T-cell (primary cell): ENCODE results near the gene DENND1A. TPM values are rescaled to one million over a fixed set of nuclear protein-coding genes. Genes with fewer than 3 reads are reported as not detected.

Experiments used
- ATAC-seq, 4 experiments: fragments of 200-7000 bp in 3 of 4; fragments of 150-1000 bp in 1 of 4; cut with Tn5 transposase; replicated peaks in 1 of 4; 1 replicate in 3 of 4; 2 replicates in 1 of 4; pipeline ENCODE4 v1.10.0; 2021; ENCODE audit warnings: moderate library complexity in 3 of 4, mild to moderate bottlenecking in 2 of 4, moderate number of reproducible peaks in 1 of 4
- CTCF ChIA-PET, 2 donors: fragments of 300-600 bp; sonication (Branson Sonifier 250); formaldehyde crosslinking; loops; one replicate each; lab custom pipeline; 2022; ENCODE audit warnings: antibody characterized with exemption in 2 of 2; lab: Charles Lee
- POLR2A ChIA-PET, 2 donors: fragments of 300-600 bp; sonication (Branson Sonifier 250); formaldehyde crosslinking; loops; one replicate each; lab custom pipeline; 2022; ENCODE audit warnings: antibody characterized with exemption in 2 of 2; lab: Charles Lee
- DNase-seq, 35 experiments: peaks; one replicate each; pipeline versions ENCODE4 v3.0.0 to v3.0.0-alpha.2; 2013 to 2023
- H3K27ac ChIP-seq: one replicate; pipeline ENCODE4 v1.5.1; 2013; ENCODE audit warnings: low read length
- H3K27me3 ChIP-seq, 2 experiments: replicated peaks in 1 of 2; 1 replicate in 1 of 2; 2 replicates in 1 of 2; pipeline versions ENCODE4 v1.6.1 to v1.7.0; 2013; ENCODE audit warnings: low read length in 1 of 2, mixed read lengths in 1 of 2; ENCODE audit not compliant: control insufficient read depth in 2 of 2, insufficient read depth in 2 of 2; ENCODE audit errors: extremely low read depth in 1 of 2
- H3K36me3 ChIP-seq, 2 donors: 1 replicate in 1 of 2; 2 replicates in 1 of 2; pipeline versions ENCODE4 v1.6.1 to v1.7.0; 2013; ENCODE audit warnings: low read length in 1 of 2; ENCODE audit not compliant: control insufficient read depth in 2 of 2, insufficient read depth in 1 of 2; ENCODE audit errors: extremely low read depth in 1 of 2
- H3K4me1 ChIP-seq, 2 experiments: 1 replicate in 1 of 2; 2 replicates in 1 of 2; pipeline versions ENCODE4 v1.6.1 to v1.7.0; 2013; ENCODE audit warnings: low read length in 2 of 2, mixed read lengths in 1 of 2; ENCODE audit not compliant: insufficient read depth in 2 of 2, control insufficient read depth in 1 of 2; ENCODE audit errors: extremely low read depth in 1 of 2
- H3K4me3 ChIP-seq, 2 donors: 1 replicate in 1 of 2; 2 replicates in 1 of 2; pipeline versions ENCODE4 v1.5.1 to v1.7.0; 2013; ENCODE audit warnings: mild to moderate bottlenecking in 2 of 2, low read length in 1 of 2, moderate library complexity in 1 of 2; ENCODE audit not compliant: control insufficient read depth in 1 of 2; ENCODE audit errors: extremely low read depth in 1 of 2
- H3K9me3 ChIP-seq: 2 replicates; pipeline ENCODE4 v1.7.0; 2013
- H3K27ac Mint-ChIP-seq, 2 donors: one replicate each; pipeline ENCODE4 v1.8.0; 2020 to 2021; ENCODE audit warnings: mild to moderate bottlenecking in 2 of 2, mixed read lengths in 2 of 2
- H3K27me3 Mint-ChIP-seq, 2 donors: one replicate each; pipeline ENCODE4 v1.8.0; 2021 to 2022; ENCODE audit warnings: mixed read lengths in 2 of 2
- H3K36me3 Mint-ChIP-seq: one replicate; pipeline ENCODE4 v1.8.0; 2021; ENCODE audit warnings: mixed read lengths
- H3K4me1 Mint-ChIP-seq, 3 donors: one replicate each; pipeline ENCODE4 v1.8.0; 2020 to 2022; ENCODE audit warnings: mixed read lengths in 3 of 3, mild to moderate bottlenecking in 1 of 3
- H3K4me3 Mint-ChIP-seq, 3 donors: one replicate each; pipeline ENCODE4 v1.8.0; 2020 to 2022; ENCODE audit warnings: mild to moderate bottlenecking in 3 of 3, mixed read lengths in 3 of 3, moderate library complexity in 3 of 3
- H3K9me3 Mint-ChIP-seq, 3 donors: one replicate each; pipeline ENCODE4 v1.8.0; 2020 to 2022; ENCODE audit warnings: mixed read lengths in 3 of 3
- WGBS: methylation state at CpG from one replicate; pipeline ENCODE4 v1.1.5; 2013; ENCODE audit warnings: missing lambda C conversion rate; ENCODE audit not compliant: insufficient coverage; 5-methylcytosine and 5-hydroxymethylcytosine counted together
- total RNA-seq, 35 experiments: library from RNA in 6 of 35; stranded (reverse) in 6 of 35; fragments of 120-200 nt in 1 of 35; gene quantifications; one replicate each; pipeline versions ENCODE4 v1.2.1 to v1.2.4 and lab custom pipeline; 2013 to 2026

Gene DENND1A
- total RNA-seq, 5 donors from 2014 or later (not counting 1 experiment from before 2014, with no cell fraction given): 12.4 to 19.9 (median 14.1) TPM

DNA sequence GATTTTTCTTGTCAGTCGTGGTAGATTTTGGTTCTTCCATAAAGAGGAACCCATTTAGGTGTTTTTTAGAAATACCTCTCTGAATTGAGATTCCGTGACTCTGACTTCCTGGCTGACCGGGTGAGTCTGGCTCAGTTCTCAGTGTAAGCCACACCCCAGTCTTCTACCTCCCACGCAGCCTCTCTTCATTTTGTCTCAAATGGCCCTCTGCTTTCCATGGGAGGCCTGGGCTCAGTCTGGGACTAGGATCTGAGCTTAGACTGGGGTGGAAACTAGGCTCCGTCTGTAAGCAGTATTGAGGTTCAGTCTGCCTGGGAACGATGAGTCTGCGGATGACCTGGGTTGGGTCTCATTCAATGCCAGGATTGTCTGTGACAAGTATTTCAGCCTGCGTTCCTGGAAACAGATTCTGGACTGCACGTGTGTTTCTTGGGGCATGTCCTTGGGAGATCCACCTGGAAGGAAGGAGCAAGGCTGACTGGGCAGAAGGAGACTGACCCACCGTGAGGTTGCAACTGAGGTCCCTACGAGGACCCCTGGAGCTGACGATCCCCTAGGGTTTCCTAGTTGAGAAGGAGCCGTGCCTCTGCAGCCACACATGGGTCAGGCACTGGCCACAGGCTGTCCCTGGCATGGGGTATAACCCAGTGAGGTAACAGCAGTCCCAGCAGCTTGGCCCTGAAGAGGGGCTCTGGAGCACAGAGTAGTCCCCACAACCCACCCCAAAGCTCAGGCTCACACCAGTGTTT, 586.3 kb downstream of the DENND1A start:
- Histone ChIP-seq H3K9me3 (no peaks in the 10 kb centered on the region), H3K36me3 (no peaks in the 10 kb centered on the region), H3K27me3 (peaks cover 0 to 4% of the 10 kb centered on the region in 2 experiments), H3K27ac (no peak overlapping the region), H3K4me3 (no peak overlapping the region), H3K4me1 (peaks cover 10 to 24% of the 10 kb centered on the region in 2 experiments)
- ChIA-PET POLR2A (no interaction called here), CTCF (no interaction called here)
- no peak overlapping the region for H3K4me3 Mint-ChIP-seq
- WGBS: 70% methylated on average over 9 of the region's 13 CpGs
- no peaks in the 10 kb centered on the region for H3K27me3 Mint-ChIP-seq
- DNase-seq: no peak
- H3K9me3 Mint-ChIP-seq: no peaks in the 10 kb centered on the region
- H3K27ac Mint-ChIP-seq: no peak overlapping the region
- H3K4me1 Mint-ChIP-seq: peaks cover 29 to 39% (median 33%) of the 10 kb centered on the region in 3 donors
- no peak for ATAC-seq
- H3K36me3 Mint-ChIP-seq: no peaks in the 10 kb centered on the region

- no peaks in the 10 kb centered on the region for H3K27me3 Mint-ChIP-seq
- 87% methylated on average over 3 of the region's 5 CpGs for whole genome bisulfite sequencing
- CTCF ChIA-PET: interaction anchor here in 1 of 2 donors (1.3 kb wide), 1 partner anchor 8 kb away, joined by 4 read pairs; no protein-coding TSS in a partner anchor
- Histone ChIP-seq H3K27me3 (peaks cover 0 to 4% of the 10 kb centered on the region in 2 experiments), H3K36me3 (no peaks in the 10 kb centered on the region), H3K4me3 (no peak overlapping the region), H3K4me1 (peaks cover 10 to 29% of the 10 kb centered on the region in 2 experiments), H3K27ac (no peak overlapping the region), H3K9me3 (no peaks in the 10 kb centered on the region)
- POLR2A ChIA-PET: no interaction called here
- DNase-seq (no peak), ATAC-seq (no peak)
- no peak overlapping the region for H3K4me3 Mint-ChIP-seq
- H3K4me1 Mint-ChIP-seq: peaks cover 32 to 42% (median 38%) of the 10 kb centered on the region in 3 donors
- H3K27ac Mint-ChIP-seq: no peak overlapping the region
- H3K9me3 Mint-ChIP-seq: no peaks in the 10 kb centered on the region
- no peaks in the 10 kb centered on the region for H3K36me3 Mint-ChIP-seq
These were observed 587.7 kb downstream of the DENND1A start for GRCh38 chr9:123342247-123342646.

GRCh38 chr9:123341816-123342215, 588.1 kb downstream of the DENND1A start:
- CTCF ChIA-PET: interaction anchor here in 1 of 2 donors (1.3 kb wide), 1 partner anchor 8 kb away, joined by 4 read pairs; no protein-coding TSS in a partner anchor
- Mint-ChIP-seq H3K27me3 (no peaks in the 10 kb centered on the region), H3K36me3 (no peaks in the 10 kb centered on the region)

DNA sequence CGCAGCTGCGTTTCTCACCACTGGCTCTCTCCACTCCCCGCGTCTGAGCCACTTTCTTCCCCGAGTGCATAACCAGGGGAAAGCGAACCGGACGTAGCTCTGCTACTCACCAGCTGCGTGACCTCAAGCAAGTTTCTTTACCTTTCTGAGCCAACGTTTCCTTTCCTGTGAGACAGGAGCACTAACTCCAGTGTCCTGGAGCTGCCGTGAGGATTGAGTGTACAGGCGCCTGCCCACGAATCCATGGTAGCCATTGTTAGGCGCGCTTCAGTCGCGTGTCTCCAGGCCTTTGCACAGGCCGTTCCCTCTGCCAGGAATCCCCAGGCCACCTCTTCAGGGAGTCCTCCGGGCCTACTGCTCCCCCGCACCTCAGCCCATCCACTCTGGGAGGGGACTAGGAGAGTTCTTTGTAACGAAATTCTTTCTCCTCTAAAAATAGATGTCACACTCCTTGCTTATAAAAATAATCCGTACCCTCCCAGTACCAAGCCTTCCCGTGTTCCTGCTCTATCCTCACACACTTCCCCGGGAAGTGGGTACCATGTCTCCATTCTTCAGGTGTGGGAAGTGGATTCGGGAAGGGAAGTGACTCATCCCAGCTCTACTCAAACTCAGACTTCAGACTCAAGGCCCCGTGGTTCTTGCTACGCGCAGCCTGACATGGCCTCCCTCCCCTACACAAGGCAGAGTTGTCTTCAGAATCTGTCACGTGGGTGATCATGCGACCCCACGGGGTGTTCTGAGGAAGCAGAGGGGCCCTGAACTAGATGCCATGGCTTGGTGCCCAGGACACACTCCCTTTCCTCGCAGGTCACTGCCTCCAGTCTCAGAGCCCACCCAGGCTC, 590.0 kb downstream of the DENND1A start:
- Histone ChIP-seq H3K4me3 (peak overlapping the region; percentile 54 to 75), H3K9me3 (no peaks in the 10 kb centered on the region), H3K27me3 (peaks cover 0 to 4% of the 10 kb centered on the region in 2 experiments), H3K4me1 (peaks cover 10 to 29% of the 10 kb centered on the region in 2 experiments), H3K36me3 (no peaks in the 10 kb centered on the region), H3K27ac (peak overlapping the region; percentile 62)
- Mint-ChIP-seq H3K9me3 (no peaks in the 10 kb centered on the region), H3K27ac (peak overlapping the region; percentile 82 to 93), H3K4me3 (peak overlapping the region; percentile 73 to 85 (median 84)), H3K4me1 (peaks cover 32 to 54% (median 38%) of the 10 kb centered on the region in 3 donors), H3K27me3 (no peaks in the 10 kb centered on the region), H3K36me3 (no peaks in the 10 kb centered on the region)
- POLR2A ChIA-PET: interaction anchor here (0.5 to 1.2 kb wide), 4 partner anchors 17 to 1020 kb away, joined by 3 to 7 read pairs (median 6); partner anchors contain the start of gene RC3H2 (in 1 of the 2)
- CTCF ChIA-PET: interaction anchor here in 1 of 2 donors (0.7 to 2.5 kb wide), 4 partner anchors 10 to 71 kb away, joined by 4 to 14 read pairs (median 6); no protein-coding TSS in a partner anchor
- DNase-seq: peak in 20 of 35 experiments; percentile 10 to 53 (median 22)
- WGBS: 24% methylated on average over 24 of the region's 32 CpGs
- peak; percentile 67 to 76 (median 72) for ATAC-seq

More at GRCh38 chr9:123341816-123342215, 588.1 kb downstream of the DENND1A start:
- H3K27me3 ChIP-seq: peaks cover 0 to 4% of the 10 kb centered on the region in 2 experiments
- POLR2A ChIA-PET: interaction anchor here in 1 of 2 donors (0.6 kb wide), 1 partner anchor 173 kb away, joined by 5 read pairs; no protein-coding TSS in a partner anchor
- Mint-ChIP-seq H3K4me3 (no peak overlapping the region), H3K27ac (no peak overlapping the region), H3K9me3 (no peaks in the 10 kb centered on the region), H3K4me1 (peaks cover 32 to 42% (median 38%) of the 10 kb centered on the region in 3 donors)
- peaks cover 10 to 29% of the 10 kb centered on the region in 2 experiments for H3K4me1 ChIP-seq
- no peak for DNase-seq
- H3K9me3 ChIP-seq: no peaks in the 10 kb centered on the region
- no peak for ATAC-seq
- no peak overlapping the region for H3K4me3 ChIP-seq
- no peak overlapping the region for H3K27ac ChIP-seq
- 100% methylated on average over 2 of the region's 6 CpGs for WGBS
- no peaks in the 10 kb centered on the region for H3K36me3 ChIP-seq

DNA sequence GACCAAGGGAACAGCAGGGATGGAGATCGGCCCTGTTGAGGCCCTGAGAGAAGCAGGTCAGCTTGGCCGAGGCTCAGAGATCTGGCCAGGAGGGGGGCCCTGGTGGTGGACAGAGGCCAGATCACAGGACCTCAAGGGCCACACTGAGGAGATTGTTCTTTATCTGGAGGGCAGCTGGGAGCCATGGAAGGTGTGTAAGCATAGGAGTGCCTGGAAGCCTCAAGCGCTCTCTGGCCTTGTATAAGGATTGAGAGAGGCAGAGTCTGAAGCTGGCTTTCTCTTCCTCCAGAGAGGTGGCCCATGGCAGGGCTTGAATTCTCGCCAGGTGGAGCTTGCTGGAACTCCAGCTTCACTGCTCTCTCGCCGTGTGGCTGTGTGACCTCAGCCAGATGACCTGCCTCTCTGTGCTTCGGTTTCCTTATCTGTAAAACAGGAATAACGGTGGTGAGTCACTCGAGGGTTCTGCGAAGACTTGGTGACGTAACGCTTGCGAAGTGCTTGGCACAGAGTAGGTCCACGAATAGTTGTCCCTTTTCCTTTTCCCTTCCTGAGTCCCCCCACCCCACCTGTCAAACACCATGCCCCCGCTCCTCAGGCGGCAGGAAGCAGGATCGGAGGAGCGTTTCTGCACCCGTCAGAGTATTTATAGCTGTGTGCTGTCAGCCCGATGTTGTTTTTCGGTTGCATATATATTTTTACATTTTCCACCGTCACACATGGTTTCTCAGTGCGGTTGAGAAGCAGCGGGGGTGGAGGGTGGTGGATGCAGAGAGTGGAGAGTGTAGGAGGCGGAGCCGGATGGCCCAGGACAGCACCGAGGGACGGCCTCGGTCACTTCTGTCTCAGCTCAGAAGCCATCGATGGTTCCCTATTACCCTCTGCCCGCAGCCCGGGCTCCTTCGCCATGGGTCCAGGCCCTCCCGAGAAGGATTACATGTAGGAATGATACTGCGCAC, 590.9 kb downstream of the DENND1A start:
- Histone ChIP-seq H3K36me3 (no peaks in the 10 kb centered on the region), H3K9me3 (no peaks in the 10 kb centered on the region), H3K27ac (peak overlapping the region; percentile 62), H3K4me1 (peaks cover 10 to 29% of the 10 kb centered on the region in 2 experiments), H3K27me3 (peaks cover 0 to 4% of the 10 kb centered on the region in 2 experiments), H3K4me3 (peak overlapping the region; percentile 54 to 75)
- DNase-seq: peak in 28 of 35 experiments; percentile 12 to 56 (median 30)
- POLR2A ChIA-PET: interaction anchor here (0.5 to 1.2 kb wide), 5 partner anchors 16 to 1020 kb away, joined by 3 to 7 read pairs (median 5); partner anchors contain the start of gene RC3H2 (in 1 of the 2)
- 15% methylated on average over 11 of the region's 35 CpGs for WGBS
- Mint-ChIP-seq H3K36me3 (no peaks in the 10 kb centered on the region), H3K4me1 (peaks cover 32 to 55% (median 38%) of the 10 kb centered on the region in 3 donors), H3K27me3 (no peaks in the 10 kb centered on the region), H3K27ac (peak overlapping the region; percentile 82 to 93), H3K9me3 (no peaks in the 10 kb centered on the region), H3K4me3 (peak overlapping the region; percentile 73 to 85 (median 84))
- CTCF ChIA-PET: interaction anchor here (0.6 to 2.5 kb wide), 5 partner anchors 11 to 1417 kb away, joined by 3 to 14 read pairs (median 4); no protein-coding TSS in a partner anchor
- ATAC-seq: peak; percentile 68 to 69 (median 69)
